NCI-H510A treated with DMSO at 0.1 percent for 48 hours (cell line): ENCODE results near the gene APOE.
"Not testable (repeated sequence)": the region's sequence is repeated elsewhere in the genome, so short reads cannot be mapped to it uniquely, and the experiment has no call there.

Source experiments
- DNase-seq: peaks from one replicate; lab custom pipeline; 2025; lab: John Stamatoyannopoulos, UW

The APOE gene

GRCh38 chr19:44905437-44906160 lies at the start of gene APOE:
Gene APOE, plus strand, starts transcription at chr19:44905796. Its CDS starts 829 bp downstream, at chr19:44906625.
- no peak for DNase-seq

- no peak for DNase-seq
These were observed 49.0 kb upstream of the APOE start for GRCh38 chr19:44856421-44857083.

- no peak for DNase-seq
These were observed 47.8 kb upstream of the APOE start for GRCh38 chr19:44857837-44858236.

- not testable (repeated sequence) for DNase-seq
These were observed 44.0 kb upstream of the APOE start for GRCh38 chr19:44861576-44861975.

GRCh38 chr19:44863990-44864389 lies 41.6 kb upstream of the APOE start:
- no peak for DNase-seq

GRCh38 chr19:44865196-44865767 lies 40.3 kb upstream of the APOE start:
- DNase-seq = no peak

GRCh38 chr19:44866664-44867063 lies 38.9 kb upstream of the APOE start:
- DNase-seq = no peak

GRCh38 chr19:44867578-44867977 lies 38.0 kb upstream of the APOE start:
- DNase-seq = no peak

- no peak for DNase-seq
These were observed 35.7 kb upstream of the APOE start for GRCh38 chr19:44869733-44870470.

GRCh38 chr19:44871809-44872208 lies 33.8 kb upstream of the APOE start:
- no peak for DNase-seq

- no peak for DNase-seq
These were observed 32.9 kb upstream of the APOE start for GRCh38 chr19:44872661-44873060.

- no peak for DNase-seq
These were observed 31.3 kb upstream of the APOE start for GRCh38 chr19:44874317-44874716.

- DNase-seq = no peak
These were observed 29.7 kb upstream of the APOE start for GRCh38 chr19:44875666-44876451.

- no peak for DNase-seq
These were observed 28.6 kb upstream of the APOE start for GRCh38 chr19:44876930-44877535.

GRCh38 chr19:44878120-44878865 lies 27.3 kb upstream of the APOE start:
- DNase-seq = no peak

- no peak for DNase-seq
These were observed 26.1 kb upstream of the APOE start for GRCh38 chr19:44879309-44880065.

- no peak for DNase-seq
These were observed 23.5 kb upstream of the APOE start for GRCh38 chr19:44882063-44882462.

- not testable (repeated sequence) for DNase-seq
These were observed 22.8 kb upstream of the APOE start for GRCh38 chr19:44882619-44883397.

- no peak for DNase-seq
These were observed 21.7 kb upstream of the APOE start for GRCh38 chr19:44883922-44884321.
